GM12878 (cell line): ENCODE measurements around the gene SSPN. TPM values are rescaled to one million over a fixed set of nuclear protein-coding genes. Genes with fewer than 3 reads are reported as not detected.

Source experiments
- ATAC-seq: fragments of 200-7000 bp; cut with Tn5 transposase; 3 replicates; pipeline ENCODE4 v1.9.1; 2020; ENCODE audit warnings: mild to moderate bottlenecking, moderate library complexity
- BruUV-seq: library from RNA; stranded (reverse); fragments of 400-500 nt; replicated peaks from 2 replicates; lab custom pipeline; 2021; lab: Mats Ljungman, UMichigan
- CTCF ChIA-PET: fragments of 300-600 bp; sonication (Branson Sonifier 250); formaldehyde crosslinking; extraction: SDS; loops from one replicate; lab custom pipeline; 2021; ENCODE audit warnings: inconsistent platforms; lab: Yijun Ruan, JAX
- POLR2A ChIA-PET: fragments of 350-600 bp; formaldehyde crosslinking; extraction: SDS; loops from one replicate; lab custom pipeline; 2021; ENCODE audit warnings: inconsistent platforms; lab: Charles Lee
- RAD21 ChIA-PET: fragments of 300-600 bp; sonication (Branson Sonifier 250); formaldehyde crosslinking; loops from one replicate; lab custom pipeline; 2023; ENCODE audit warnings: antibody characterized with exemption; ENCODE audit not compliant: unreplicated experiment; lab: Charles Lee
- SMC1A ChIA-PET: fragments of 300-600 bp; sonication (Branson Sonifier 250); formaldehyde crosslinking; loops from one replicate; lab custom pipeline; 2023; ENCODE audit not compliant: unreplicated experiment, uncharacterized antibody; lab: Charles Lee
- DNase-seq: peaks from one replicate; pipeline ENCODE4 v3.0.0-alpha.2; 2011; ENCODE audit warnings: low read depth, low spot score
- FAIRE-seq: peaks from 3 replicates; lab custom pipeline; 2011; peaks lifted over from hg19 to GRCh38; lab: Jason Lieb, UNC
- H2AFZ ChIP-seq: 2 replicates; pipeline ENCODE4 v1.6.0; 2011; ENCODE audit warnings: low read depth, low read length, control low read depth; ENCODE audit not compliant: control insufficient read depth
- H3K27ac ChIP-seq: 2 replicates; pipeline ENCODE4 v1.5.1; 2011; ENCODE audit warnings: control low read depth; ENCODE audit not compliant: control insufficient read depth, insufficient read depth
- H3K27me3 ChIP-seq, 2 experiments: replicated peaks in 1 of 2; 2 replicates each; pipeline versions ENCODE4 v1.6.0 to v1.6.1; 2011; ENCODE audit warnings: low read length in 1 of 2; ENCODE audit not compliant: control insufficient read depth in 2 of 2, insufficient read depth in 2 of 2
- H3K36me3 ChIP-seq, 2 experiments: 2 replicates each; pipeline ENCODE4 v1.5.1; 2011; ENCODE audit warnings: low read length in 1 of 2; ENCODE audit not compliant: control insufficient read depth in 2 of 2, insufficient read depth in 2 of 2
- H3K4me1 ChIP-seq: 2 replicates; pipeline ENCODE4 v1.6.1; 2011; ENCODE audit warnings: mild to moderate bottlenecking, low read length, moderate library complexity, mixed read lengths; ENCODE audit not compliant: control insufficient read depth, insufficient read depth
- H3K4me2 ChIP-seq: 2 replicates; pipeline ENCODE4 v1.6.0; 2011; ENCODE audit warnings: control low read depth; ENCODE audit not compliant: control insufficient read depth, insufficient read depth
- H3K4me3 ChIP-seq: fragments of 200-600 bp; sonication (generic); 2 replicates; pipeline ENCODE4 v1.5.1; 2016
- H3K79me2 ChIP-seq: 2 replicates; pipeline ENCODE4 v1.6.0; 2011; ENCODE audit warnings: low read length; ENCODE audit not compliant: control insufficient read depth, insufficient read depth
- H3K9ac ChIP-seq: 2 replicates; pipeline ENCODE4 v1.8.0; 2011; ENCODE audit warnings: low read length, control low read depth, mixed read lengths; ENCODE audit not compliant: control insufficient read depth, insufficient read depth
- H3K9me3 ChIP-seq: replicated peaks from 3 replicates; pipeline ENCODE4 v1.5.1; 2011; ENCODE audit warnings: mild to moderate bottlenecking, low read length; ENCODE audit not compliant: control insufficient read depth, insufficient read depth
- H4K20me1 ChIP-seq: 2 replicates; pipeline ENCODE4 v1.6.0; 2011; ENCODE audit not compliant: control insufficient read depth, insufficient read depth
- ATF3 ChIP-seq: IDR thresholded peaks from 2 replicates; pipeline ENCODE4 v1.6.1; 2011; ENCODE audit warnings: low read depth, mild to moderate bottlenecking, low read length, moderate library complexity, borderline replicate concordance; ENCODE audit errors: extremely low read depth
- ATF7 ChIP-seq: fragments of 450-650 bp; IDR thresholded peaks from 2 replicates; pipeline ENCODE4 v1.6.1; 2016; ENCODE audit warnings: low read depth, mild to moderate bottlenecking
- BHLHE40 ChIP-seq, 2 experiments: fragments of 450-650 bp in 1 of 2; IDR thresholded peaks; 2 replicates each; pipeline ENCODE4 v1.6.1; 2011 to 2017; ENCODE audit warnings: low read depth in 2 of 2, borderline replicate concordance in 1 of 2, improper control_type of control experiment in 1 of 2, low read length in 1 of 2, mild to moderate bottlenecking in 1 of 2
- CBX3 ChIP-seq: fragments of 200-600 bp; sonication (generic); IDR thresholded peaks from 2 replicates; pipeline ENCODE4 v1.6.1; 2016; ENCODE audit warnings: low read depth, borderline replicate concordance
- CBX5 ChIP-seq: sonication (generic); IDR thresholded peaks from 2 replicates; pipeline ENCODE4 v1.6.1; 2016; ENCODE audit warnings: low read depth, moderate library complexity, mild to moderate bottlenecking, inconsistent platforms
- ETV6 ChIP-seq, 2 experiments: fragments of 450-650 bp in 1 of 2; IDR thresholded peaks in 1 of 2; conservative IDR thresholded peaks in 1 of 2; 2 replicates each; pipeline ENCODE4 v1.6.1; 2014; ENCODE audit warnings: antibody characterized with exemption in 1 of 2, borderline replicate concordance in 1 of 2, low read depth in 1 of 2, mild to moderate bottlenecking in 1 of 2, moderate library complexity in 1 of 2
- KAT2A ChIP-seq: conservative IDR thresholded peaks from 2 replicates; pipeline ENCODE4 v1.6.1; 2011; ENCODE audit warnings: low read depth, low read length; ENCODE audit not compliant: control insufficient read depth
- MXI1 ChIP-seq: fragments of 150-350 bp; IDR thresholded peaks from 2 replicates; pipeline ENCODE4 v1.6.1; 2011; ENCODE audit warnings: low read depth, mild to moderate bottlenecking, inconsistent platforms, low read length, improper control_type of control experiment
- MYC ChIP-seq: IDR thresholded peaks from 2 replicates; pipeline ENCODE4 v1.6.1; 2011; ENCODE audit warnings: mild to moderate bottlenecking, low read length, moderate library complexity, inconsistent platforms; ENCODE audit not compliant: insufficient read depth, insufficient replicate concordance, insufficient read length, severe bottlenecking
- NKRF ChIP-seq: fragments of 450-650 bp; conservative IDR thresholded peaks from 2 replicates; pipeline ENCODE4 v1.6.1; 2017; ENCODE audit warnings: mild to moderate bottlenecking, moderate library complexity
- TAF1 ChIP-seq: IDR thresholded peaks from 2 replicates; pipeline ENCODE4 v1.6.1; 2011; ENCODE audit warnings: mild to moderate bottlenecking, low read depth, low read length, borderline replicate concordance
- USF2 ChIP-seq: IDR thresholded peaks from 2 replicates; pipeline ENCODE4 v1.6.1; 2011; ENCODE audit warnings: low read depth, low read length, improper control_type of control experiment, borderline replicate concordance
- WGBS: methylation state at CpG from one replicate; pipeline ENCODE4 v1.1.6; 2016; ENCODE audit warnings: low lambda C conversion rate; ENCODE audit not compliant: insufficient replicate concordance, insufficient coverage; ENCODE audit errors: missing lambda C conversion rate; 5-methylcytosine and 5-hydroxymethylcytosine counted together
- in situ Hi-C: fragments of 300-500 bp; cut with MboI; formaldehyde crosslinking; loops from 9 replicates; pipeline ENCODE4 v1.14.3; 2018; ENCODE audit warnings: mixed read lengths
- intact Hi-C: fragments of 100-400 bp; cut with micrococcal nuclease; formaldehyde crosslinking; loops from one replicate; pipeline ENCODE4 v1.14.2; 2022; ENCODE audit not compliant: unreplicated experiment
- polyA plus RNA-seq, 11 experiments: library from polyadenylated mRNA; depleted of rRNA in 4 of 11; unstranded in 6 of 11; stranded (reverse) in 5 of 11; fragments of >200 nt; fragmentation: Nextera tagmentation in 4 of 11; fragmentation: Illumina TruSeq in 1 of 11; extraction: Ambion mirVana in 4 of 11; extraction: Trizol in 1 of 11; gene quantifications; 1 replicate in 1 of 11; 2 replicates in 10 of 11; pipeline versions ENCODE4 v1.2.1 to v1.2.3, GENCODE V29; 2011 to 2016; ENCODE audit warnings: inconsistent platforms in 2 of 11, missing spikeins in 2 of 11, low read depth in 1 of 11
- total RNA-seq, 4 experiments: library from RNA; depleted of rRNA in 3 of 4; stranded (reverse); fragments of >200 nt in 3 of 4; fragmentation: Illumina TruSeq in 1 of 4; extraction: Trizol in 1 of 4; gene quantifications; 2 replicates each; pipeline versions ENCODE4 v1.2.1 to v1.2.3, GENCODE V29; 2013 to 2021

The SSPN gene
- total and polyA plus RNA-seq, 10 of the 15 experiments (the other 5 are each of a cell fraction or from before 2014, with no cell fraction given): 0.04 to 0.41 (median 0.28) TPM; not detected in 5

- no peak for TF ChIP-seq USF2
- peak; percentile 45; the same call in 1 of the 2 replicates for TF ChIP-seq ATF7
Measured at GRCh38 chr12:26192142-26192541, 3.2 kb upstream of the SSPN start.

GRCh38 chr12:26193539-26193938 is 1.8 kb upstream of the SSPN start:
- Histone ChIP-seq H3K79me2 (no peaks in the 10 kb centered on the region), H3K36me3 (no peaks in the 10 kb centered on the region), H3K9ac (no peak overlapping the region), H3K4me2 (no peak overlapping the region), H3K4me1 (no peaks in the 10 kb centered on the region), H3K9me3 (no peaks in the 10 kb centered on the region), H3K27ac (no peak overlapping the region), H3K4me3 (no peak overlapping the region), H2AFZ (no peak overlapping the region), H4K20me1 (no peaks in the 10 kb centered on the region), H3K27me3 (peaks cover 4 to 6% of the 10 kb centered on the region in 2 experiments; a peak in 3 of 4 replicates)
- CTCF ChIA-PET: interaction anchor here (1.8 kb wide), 1 partner anchor 72 kb away, joined by 4 read pairs; no protein-coding TSS in a partner anchor
- ATAC-seq (no peak), FAIRE-seq (no peak), DNase-seq (no peak)
- SMC1A ChIA-PET: interaction anchor here (0.7 to 2.9 kb wide), 7 partner anchors 10 to 135 kb away, joined by 3 to 12 read pairs (median 5); no protein-coding TSS in a partner anchor
- no TSS peak for BruUV-seq
- WGBS: 94% methylated on average over 1 of the region's 1 CpG
- intact Hi-C loops: no loop called here
- POLR2A ChIA-PET: interaction anchor here (1.0 kb wide), 1 partner anchor 11 kb away, joined by 3 read pairs; no protein-coding TSS in a partner anchor
- in situ Hi-C loops: no loop called here
- RAD21 ChIA-PET: interaction anchor here (1.0 to 2.4 kb wide), 3 partner anchors 37 to 74 kb away, joined by 3 to 6 read pairs (median 3); no protein-coding TSS in a partner anchor
- no peak for TF ChIP-seq NKRF
- no peak for TF ChIP-seq CBX3
- TF ChIP-seq ATF3: no peak
- TF ChIP-seq ETV6 (conservative IDR thresholded peaks at IDR 0.05 in 1 of 2, IDR thresholded peaks at IDR 0.05 in 1 of 2; ENCODE audit: borderline replicate concordance in 1 of 2, low read depth in 1 of 2): no peak
- TF ChIP-seq TAF1: no peak
- no peak for TF ChIP-seq MYC
- TF ChIP-seq BHLHE40 (IDR thresholded peaks at IDR 0.05; ENCODE audit: borderline replicate concordance in 1 of 2, low read depth in 2 of 2, low read length in 1 of 2): no peak
- TF ChIP-seq KAT2A: no peak
- no peak for TF ChIP-seq MXI1
- no peak for TF ChIP-seq CBX5

More at GRCh38 chr12:26192142-26192541, 3.2 kb upstream of the SSPN start:
- Histone ChIP-seq H3K36me3 (no peaks in the 10 kb centered on the region), H2AFZ (no peak overlapping the region), H3K79me2 (no peaks in the 10 kb centered on the region), H3K9me3 (no peaks in the 10 kb centered on the region), H3K4me3 (no peak overlapping the region), H3K9ac (no peak overlapping the region), H3K4me2 (no peak overlapping the region), H3K4me1 (no peaks in the 10 kb centered on the region), H4K20me1 (no peaks in the 10 kb centered on the region), H3K27ac (no peak overlapping the region), H3K27me3 (peaks cover 4 to 6% of the 10 kb centered on the region in 2 experiments)
- SMC1A ChIA-PET: no interaction called here
- RAD21 ChIA-PET: no interaction called here
- ATAC-seq (no peak), DNase-seq (no peak), FAIRE-seq (no peak)
- in situ Hi-C loops (no loop called here), intact Hi-C loops (no loop called here)
- no TSS peak for BruUV-seq
- CTCF ChIA-PET: interaction anchor here (0.7 kb wide), 1 partner anchor 13 kb away, joined by 3 read pairs; no protein-coding TSS in a partner anchor
- 77% methylated on average over 3 of the region's 3 CpGs for WGBS
- POLR2A ChIA-PET: no interaction called here
